PC-9 (cell line): ENCODE measurements around the gene SRPX. TPM values are rescaled to one million over a fixed set of nuclear protein-coding genes. Genes with fewer than 3 reads are reported as not detected.

Experiments used
- BruUV-seq: library from RNA; stranded (reverse); fragments of 400-500 nt; replicated peaks from 2 replicates; lab custom pipeline; 2021; lab: Mats Ljungman, UMichigan
- CTCF ChIA-PET: fragments of 300-600 bp; sonication (Branson Sonifier 250); formaldehyde crosslinking; loops from one replicate; lab custom pipeline; 2022; ENCODE audit warnings: antibody characterized with exemption; lab: Charles Lee
- POLR2A ChIA-PET: fragments of 300-600 bp; sonication (Branson Sonifier 250); formaldehyde crosslinking; loops from one replicate; lab custom pipeline; 2022; ENCODE audit warnings: antibody characterized with exemption; ENCODE audit not compliant: unreplicated experiment; lab: Charles Lee
- DNase-seq, 2 experiments: peaks; one replicate each; pipeline versions ENCODE4 v3.0.0 to v3.0.0-alpha.2; 2015 to 2022; ENCODE audit warnings: mixed read lengths in 1 of 2
- H2AFZ ChIP-seq: fragments of 200-600 bp; sonication (generic); 2 replicates; pipeline ENCODE4 v1.8.1; 2017; ENCODE audit warnings: antibody characterized with exemption
- H3F3A ChIP-seq: fragments of 200-600 bp; sonication (generic); 2 replicates; pipeline ENCODE4 v1.8.1; 2017; ENCODE audit warnings: antibody characterized with exemption, mild to moderate bottlenecking, low read depth; ENCODE audit not compliant: insufficient read depth
- H3K27ac ChIP-seq: fragments of 200-600 bp; sonication (generic); 2 replicates; pipeline ENCODE4 v1.6.1; 2016; ENCODE audit warnings: mixed run types
- H3K27me3 ChIP-seq: fragments of 200-600 bp; sonication (generic); 2 replicates; pipeline ENCODE4 v1.6.1; 2016; ENCODE audit warnings: low read depth, mixed run types; ENCODE audit not compliant: insufficient read depth
- H3K36me3 ChIP-seq: fragments of 200-600 bp; sonication (generic); 2 replicates; pipeline ENCODE4 v1.6.1; 2016; ENCODE audit warnings: low read depth, mixed run types
- H3K4me1 ChIP-seq: fragments of 200-600 bp; sonication (generic); replicated peaks from 2 replicates; pipeline ENCODE4 v1.6.1; 2016; ENCODE audit warnings: mixed run types; ENCODE audit not compliant: insufficient read depth
- H3K4me2 ChIP-seq: fragments of 200-600 bp; sonication (generic); 2 replicates; pipeline ENCODE4 v1.6.1; 2017; ENCODE audit warnings: mixed run types
- H3K4me3 ChIP-seq: fragments of 200-600 bp; sonication (generic); 2 replicates; pipeline ENCODE4 v1.6.1; 2016; ENCODE audit warnings: mixed run types
- H3K79me2 ChIP-seq: fragments of 200-600 bp; sonication (generic); 2 replicates; pipeline ENCODE4 v1.6.1; 2017; ENCODE audit warnings: low read depth, mixed run types
- H3K9me2 ChIP-seq: fragments of 200-600 bp; sonication (generic); 2 replicates; pipeline ENCODE4 v1.8.1; 2017; ENCODE audit warnings: mild to moderate bottlenecking; ENCODE audit not compliant: insufficient read depth
- H3K9me3 ChIP-seq: fragments of 200-600 bp; sonication (generic); 2 replicates; pipeline ENCODE4 v1.8.1; 2016; ENCODE audit warnings: low read depth; ENCODE audit not compliant: insufficient read depth
- H4K20me1 ChIP-seq: fragments of 200-600 bp; sonication (generic); 2 replicates; pipeline ENCODE4 v1.8.1; 2017; ENCODE audit not compliant: insufficient read depth
- CTCF ChIP-seq: fragments of 200-600 bp; sonication (generic); conservative IDR thresholded peaks from 2 replicates; pipeline ENCODE4 v1.6.1; 2017; ENCODE audit warnings: mixed run types, antibody characterized with exemption, mild to moderate bottlenecking, moderate library complexity
- EZH2 ChIP-seq: fragments of 200-600 bp; sonication (generic); IDR thresholded peaks from 2 replicates; pipeline ENCODE4 v1.8.0; 2017; ENCODE audit warnings: antibody characterized with exemption, low read depth
- intact Hi-C: fragments of 100-400 bp; cut with micrococcal nuclease; formaldehyde crosslinking; loops from one replicate; pipeline ENCODE4 v1.10.0; 2022; ENCODE audit not compliant: unreplicated experiment
- total RNA-seq: library from RNA; stranded (reverse); gene quantifications from 2 replicates; pipeline ENCODE4 v1.2.3, GENCODE V29; 2021

SRPX gene
- total RNA-seq, 1 experiment from 2014 or later: not detected

GRCh38 chrX:38189431-38190250 is 31.0 kb downstream of the SRPX start:
- H3K36me3 ChIP-seq: no peaks in the 10 kb centered on the region
- H3K4me2 ChIP-seq: no peak overlapping the region
- H3K4me1 ChIP-seq: no peaks in the 10 kb centered on the region
- H3K27ac ChIP-seq: no peak overlapping the region
- no peak overlapping the region for H2AFZ ChIP-seq
- intact Hi-C loops: no loop called here
- H3K9me2 ChIP-seq: no peaks in the 10 kb centered on the region
- TF ChIP-seq EZH2 (no peak), CTCF (no peak)
- no peak overlapping the region for H3K4me3 ChIP-seq
- H4K20me1 ChIP-seq: no peaks in the 10 kb centered on the region
- DNase-seq: no peak
- POLR2A ChIA-PET: no interaction called here
- no TSS peak for BruUV-seq
- H3K79me2 ChIP-seq: no peaks in the 10 kb centered on the region
- CTCF ChIA-PET: no interaction called here
- no peaks in the 10 kb centered on the region for H3F3A ChIP-seq
- no peaks in the 10 kb centered on the region for H3K9me3 ChIP-seq
- H3K27me3 ChIP-seq: no peaks in the 10 kb centered on the region

- H3K9me2 ChIP-seq: no peaks in the 10 kb centered on the region
- no peaks in the 10 kb centered on the region for H3K79me2 ChIP-seq
- no peaks in the 10 kb centered on the region for H3K36me3 ChIP-seq
- intact Hi-C loops: no loop called here
- no TSS peak for BruUV-seq
- ChIA-PET CTCF (no interaction called here), POLR2A (no interaction called here)
- no peaks in the 10 kb centered on the region for H4K20me1 ChIP-seq
- no peak overlapping the region for H3K4me3 ChIP-seq
- H3K9me3 ChIP-seq: no peaks in the 10 kb centered on the region
- DNase-seq: no peak
- no peaks in the 10 kb centered on the region for H3K4me1 ChIP-seq
- H3F3A ChIP-seq: no peaks in the 10 kb centered on the region
- TF ChIP-seq EZH2 (no peak), CTCF (no peak)
- no peak overlapping the region for H2AFZ ChIP-seq
- H3K4me2 ChIP-seq: no peak overlapping the region
- no peaks in the 10 kb centered on the region for H3K27me3 ChIP-seq
- no peak overlapping the region for H3K27ac ChIP-seq
These were observed 37.1 kb downstream of the SRPX start for GRCh38 chrX:38183596-38183995.

GRCh38 chrX:38181357-38181756 is 39.3 kb downstream of the SRPX start:
- Histone ChIP-seq H3K4me2 (no peak overlapping the region), H3K27me3 (no peaks in the 10 kb centered on the region), H3K27ac (no peak overlapping the region), H3F3A (no peaks in the 10 kb centered on the region), H3K9me3 (no peaks in the 10 kb centered on the region), H2AFZ (no peak overlapping the region), H3K4me1 (no peaks in the 10 kb centered on the region), H3K9me2 (no peaks in the 10 kb centered on the region), H3K4me3 (no peak overlapping the region), H3K79me2 (no peaks in the 10 kb centered on the region), H4K20me1 (no peaks in the 10 kb centered on the region), H3K36me3 (no peaks in the 10 kb centered on the region)
- ChIA-PET POLR2A (no interaction called here), CTCF (no interaction called here)
- DNase-seq: no peak
- TF ChIP-seq CTCF (no peak), EZH2 (no peak)
- intact Hi-C loops: no loop called here
- BruUV-seq: no TSS peak
